H9 (cell line): ENCODE measurements around the gene ADO. TPM values are rescaled to one million over a fixed set of nuclear protein-coding genes. Genes with fewer than 3 reads are reported as not detected.

Experiments
- DNase-seq: peaks from one replicate; pipeline ENCODE4 v3.0.0-alpha.2; 2017
- H2AFZ ChIP-seq: one replicate; pipeline ENCODE4 v1.6.1; 2013; ENCODE audit warnings: mild to moderate bottlenecking, low read length, control low read depth, moderate library complexity
- H2AK5ac ChIP-seq: 2 replicates; pipeline ENCODE4 v1.6.1; 2013; ENCODE audit warnings: low read length, control low read depth, mixed read lengths; ENCODE audit not compliant: insufficient read length
- H2BK120ac ChIP-seq: one replicate; pipeline ENCODE4 v1.6.1; 2013; ENCODE audit warnings: low read depth, mild to moderate bottlenecking, low read length, control low read depth, inconsistent platforms; ENCODE audit not compliant: poor library complexity, severe bottlenecking
- H2BK12ac ChIP-seq: 2 replicates; pipeline ENCODE4 v1.6.1; 2013; ENCODE audit warnings: low read length, control low read depth, mixed read lengths, low read depth; ENCODE audit not compliant: insufficient read length
- H2BK15ac ChIP-seq: 2 replicates; pipeline ENCODE4 v1.6.1; 2013; ENCODE audit warnings: low read depth, low read length, control low read depth
- H2BK20ac ChIP-seq: one replicate; pipeline ENCODE4 v1.6.1; 2013; ENCODE audit warnings: low read depth, mild to moderate bottlenecking, low read length, control low read depth, inconsistent platforms; ENCODE audit not compliant: poor library complexity, severe bottlenecking
- H2BK5ac ChIP-seq: 2 replicates; pipeline ENCODE4 v1.6.1; 2013; ENCODE audit warnings: low read length, control low read depth, mixed read lengths; ENCODE audit not compliant: insufficient read length
- H3K14ac ChIP-seq: 2 replicates; pipeline ENCODE4 v1.6.1; 2013; ENCODE audit warnings: low read length, control low read depth; ENCODE audit not compliant: insufficient read depth
- H3K18ac ChIP-seq: 2 replicates; pipeline ENCODE4 v1.6.1; 2013; ENCODE audit warnings: low read depth, mild to moderate bottlenecking, mixed read lengths, low read length, control low read depth; ENCODE audit not compliant: insufficient read length
- H3K23ac ChIP-seq: 2 replicates; pipeline ENCODE4 v1.6.1; 2013; ENCODE audit warnings: low read length, control low read depth, mixed read lengths, low read depth; ENCODE audit not compliant: insufficient read length
- H3K23me2 ChIP-seq: 2 replicates; pipeline ENCODE4 v1.6.1; 2013; ENCODE audit warnings: low read depth, mild to moderate bottlenecking, mixed read lengths, low read length, control low read depth; ENCODE audit not compliant: insufficient read length, poor library complexity, severe bottlenecking
- H3K27ac ChIP-seq: 2 replicates; pipeline ENCODE4 v1.5.1; 2013; ENCODE audit warnings: low read length, control low read depth, mixed read lengths, low read depth; ENCODE audit not compliant: insufficient read length
- H3K27me3 ChIP-seq: 2 replicates; pipeline ENCODE4 v1.6.1; 2013; ENCODE audit warnings: low read length, control low read depth, inconsistent platforms; ENCODE audit not compliant: insufficient read depth
- H3K4ac ChIP-seq: 2 replicates; pipeline ENCODE4 v1.6.1; 2013; ENCODE audit warnings: low read depth, mild to moderate bottlenecking, control low read depth, inconsistent platforms, low read length, moderate library complexity
- H3K4me1 ChIP-seq: 2 replicates; pipeline ENCODE4 v1.6.1; 2013; ENCODE audit warnings: low read length, control low read depth, inconsistent platforms; ENCODE audit not compliant: insufficient read depth
- H3K4me2 ChIP-seq: 2 replicates; pipeline ENCODE4 v1.6.1; 2013; ENCODE audit warnings: low read length, control low read depth, mixed read lengths; ENCODE audit not compliant: insufficient read length, insufficient read depth
- H3K56ac ChIP-seq: 2 replicates; pipeline ENCODE4 v1.6.1; 2013; ENCODE audit warnings: low read depth, mild to moderate bottlenecking, mixed read lengths, low read length, control low read depth; ENCODE audit not compliant: insufficient read length
- H3K79me1 ChIP-seq: 2 replicates; pipeline ENCODE4 v1.6.1; 2013; ENCODE audit warnings: low read depth, mild to moderate bottlenecking, moderate library complexity, low read length, control low read depth, inconsistent platforms; ENCODE audit not compliant: insufficient read depth, poor library complexity, severe bottlenecking
- H3K79me2 ChIP-seq: 2 replicates; pipeline ENCODE4 v1.6.1; 2013; ENCODE audit warnings: low read length, control low read depth, inconsistent platforms; ENCODE audit not compliant: insufficient read depth
- H3K9ac ChIP-seq: 2 replicates; pipeline ENCODE4 v1.6.1; 2013; ENCODE audit warnings: low read length, control low read depth, mixed read lengths; ENCODE audit not compliant: insufficient read length; ENCODE audit errors: extremely low read depth
- H3K9me3 ChIP-seq: one replicate; pipeline ENCODE4 v1.6.1; 2013; ENCODE audit warnings: low read depth, low read length, inconsistent platforms; ENCODE audit not compliant: control insufficient read depth
- H3T11ph ChIP-seq: one replicate; pipeline ENCODE4 v1.6.1; 2013; ENCODE audit warnings: mild to moderate bottlenecking, low read length, control low read depth, inconsistent platforms
- H4K20me1 ChIP-seq: one replicate; pipeline ENCODE4 v1.6.1; 2013; ENCODE audit not compliant: control insufficient read depth, insufficient read length, insufficient read depth
- H4K5ac ChIP-seq: 2 replicates; pipeline ENCODE4 v1.6.1; 2013; ENCODE audit warnings: low read depth, mild to moderate bottlenecking, mixed read lengths, low read length, control low read depth; ENCODE audit not compliant: insufficient read length
- H4K8ac ChIP-seq: replicated peaks from 2 replicates; pipeline ENCODE4 v1.6.1; 2013; ENCODE audit warnings: low read length, control low read depth, mixed read lengths, low read depth; ENCODE audit not compliant: insufficient read length
- H4K91ac ChIP-seq: 2 replicates; pipeline ENCODE4 v1.6.1; 2013; ENCODE audit warnings: low read depth, mild to moderate bottlenecking, moderate library complexity, mixed read lengths, low read length, control low read depth; ENCODE audit not compliant: insufficient read length
- H3K27ac Mint-ChIP-seq, 3 experiments: 2 replicates in 2 of 3; 3 replicates in 1 of 3; pipeline ENCODE4 v1.8.0; 2020 to 2021; ENCODE audit warnings: mixed read lengths in 3 of 3, mild to moderate bottlenecking in 1 of 3, moderate library complexity in 1 of 3
- H3K27me3 Mint-ChIP-seq: 2 replicates; pipeline ENCODE4 v1.8.0; 2021; ENCODE audit warnings: low read depth, mild to moderate bottlenecking, moderate library complexity, mixed read lengths
- H3K36me3 Mint-ChIP-seq, 3 experiments: 2 replicates in 2 of 3; 3 replicates in 1 of 3; pipeline ENCODE4 v1.8.0; 2020 to 2021; ENCODE audit warnings: low read depth in 3 of 3, mixed read lengths in 3 of 3; ENCODE audit not compliant: insufficient read depth in 1 of 3
- H3K4me1 Mint-ChIP-seq, 2 experiments: 2 replicates each; pipeline ENCODE4 v1.8.0; 2020; ENCODE audit warnings: mixed read lengths in 2 of 2
- H3K4me3 Mint-ChIP-seq, 2 experiments: 2 replicates in 1 of 2; 3 replicates in 1 of 2; pipeline ENCODE4 v1.8.0; 2020 to 2021; ENCODE audit warnings: mild to moderate bottlenecking in 2 of 2, mixed read lengths in 2 of 2, moderate library complexity in 1 of 2
- H3K9me3 Mint-ChIP-seq, 2 experiments: 2 replicates in 1 of 2; 3 replicates in 1 of 2; pipeline ENCODE4 v1.8.0; 2020; ENCODE audit warnings: mild to moderate bottlenecking in 2 of 2, mixed read lengths in 2 of 2, moderate library complexity in 1 of 2
- CTCF ChIP-seq: fragments of 200-600 bp; sonication (generic); conservative IDR thresholded peaks from 3 replicates; pipeline ENCODE4 v1.8.0; 2021; ENCODE audit warnings: antibody characterized with exemption, mild to moderate bottlenecking
- WGBS: extraction: QIAGEN DNeasy Blood & Tissue Kit; methylation state at CpG from one replicate; pipeline ENCODE4 v1.1.7; 2013; ENCODE audit warnings: missing lambda C conversion rate, low lambda C conversion rate, mixed read lengths; ENCODE audit not compliant: insufficient read length; ENCODE audit errors: extremely low coverage; 5-methylcytosine and 5-hydroxymethylcytosine counted together
- total RNA-seq: library from RNA; stranded (reverse); gene quantifications from 2 replicates; pipeline ENCODE4 v1.2.1, GENCODE V29; 2021

Gene ADO
- total RNA-seq, 1 experiment from 2014 or later, result 31.6 TPM

DNA sequence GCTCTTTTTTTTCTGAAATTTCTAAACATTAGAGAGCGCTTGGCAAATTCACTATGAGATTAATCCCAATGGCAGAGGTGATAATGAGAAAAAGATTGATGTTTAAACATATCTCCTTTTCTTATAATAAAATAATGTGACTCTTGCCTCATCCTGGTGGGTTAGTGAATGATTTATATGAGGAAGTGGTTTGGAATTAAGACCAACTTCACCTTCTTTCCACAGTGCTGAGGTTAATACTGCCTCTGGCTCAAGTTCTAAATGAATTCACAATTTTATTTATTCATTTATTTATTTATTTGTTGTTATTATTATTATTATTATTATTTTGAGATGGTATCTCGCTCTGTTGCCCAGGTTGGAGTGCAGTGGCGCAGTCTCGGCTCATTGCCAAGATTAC is 40.5 kb upstream of the ADO start:
- H3K27ac Mint-ChIP-seq, result no peak overlapping the region

More for the DNA sequence above, 40.5 kb upstream of the ADO start:
- whole genome bisulfite sequencing, result no CpG with 5 or more reads among the region's 4 CpGs
- H3K79me2 ChIP-seq, result no peaks in the 10 kb centered on the region
- no peak overlapping the region for H2AK5ac ChIP-seq
- H3K18ac ChIP-seq, result no peak overlapping the region
- H3K4me1 ChIP-seq, result peaks cover 3% of the 10 kb centered on the region; the same call in 1 of the 2 replicates
- H2AFZ ChIP-seq, result no peak overlapping the region
- Mint-ChIP-seq H3K27me3 (no peaks in the 10 kb centered on the region), H3K36me3 (no peaks in the 10 kb centered on the region), H3K9me3 (no peaks in the 10 kb centered on the region), H3K4me3 (no peak overlapping the region), H3K4me1 (peaks cover 9 to 16% of the 10 kb centered on the region in 2 experiments)
- no peak overlapping the region for H2BK5ac ChIP-seq
- H4K8ac ChIP-seq, result no peak overlapping the region
- H2BK15ac ChIP-seq, result no peak overlapping the region
- no peak for TF ChIP-seq CTCF
- no peak overlapping the region for H3K27ac ChIP-seq
- no peak overlapping the region for H3K9ac ChIP-seq
- no peak overlapping the region for H2BK120ac ChIP-seq
- no peak overlapping the region for H3K14ac ChIP-seq
- no peak for DNase-seq
- no peaks in the 10 kb centered on the region for H3K79me1 ChIP-seq
- no peak overlapping the region for H2BK12ac ChIP-seq
- H3K23ac ChIP-seq, result no peak overlapping the region
- H3K4ac ChIP-seq, result no peak overlapping the region
- H3K9me3 ChIP-seq, result no peaks in the 10 kb centered on the region
- no peak overlapping the region for H3K56ac ChIP-seq
- no peak overlapping the region for H3T11ph ChIP-seq
- no peak overlapping the region for H2BK20ac ChIP-seq
- H4K91ac ChIP-seq, result no peak overlapping the region
- no peaks in the 10 kb centered on the region for H4K20me1 ChIP-seq
- no peak overlapping the region for H3K4me2 ChIP-seq
- no peak overlapping the region for H4K5ac ChIP-seq
- no peaks in the 10 kb centered on the region for H3K23me2 ChIP-seq
- H3K27me3 ChIP-seq, result no peaks in the 10 kb centered on the region
